Mesendoderm (in vitro differentiated cells): ENCODE results near the gene DCUN1D3.

Experiments used
- DNase-seq: peaks from one replicate; pipeline ENCODE4 v3.0.0; 2013
- H2AK5ac ChIP-seq: 2 replicates; pipeline ENCODE4 v1.6.1; 2013; ENCODE audit warnings: low read length, inconsistent platforms
- H2BK120ac ChIP-seq: 2 replicates; pipeline ENCODE4 v1.6.1; 2013; ENCODE audit warnings: low read depth, mild to moderate bottlenecking, low read length, moderate library complexity, mixed read lengths
- H2BK15ac ChIP-seq: replicated peaks from 2 replicates; pipeline ENCODE4 v1.6.1; 2013; ENCODE audit warnings: low read depth, mild to moderate bottlenecking, moderate library complexity
- H2BK5ac ChIP-seq: 2 replicates; pipeline ENCODE4 v1.6.1; 2013; ENCODE audit warnings: low read length, inconsistent platforms
- H3K18ac ChIP-seq: 2 replicates; pipeline ENCODE4 v1.6.1; 2013; ENCODE audit warnings: mild to moderate bottlenecking, low read length, mixed read lengths
- H3K23ac ChIP-seq: one replicate; pipeline ENCODE4 v1.6.1; 2013; ENCODE audit warnings: low read length
- H3K27ac ChIP-seq: 2 replicates; pipeline ENCODE4 v1.5.1; 2013; ENCODE audit warnings: low read depth, mild to moderate bottlenecking, inconsistent platforms, low read length, moderate library complexity
- H3K27me3 ChIP-seq: 2 replicates; pipeline ENCODE4 v1.6.1; 2013; ENCODE audit warnings: low read length, control low read depth, mild to moderate bottlenecking, inconsistent platforms; ENCODE audit not compliant: insufficient read depth, poor library complexity
- H3K36me3 ChIP-seq: 2 replicates; pipeline ENCODE4 v1.6.1; 2013; ENCODE audit warnings: low read length, inconsistent platforms; ENCODE audit not compliant: control insufficient read depth, insufficient read depth
- H3K4ac ChIP-seq: one replicate; pipeline ENCODE4 v1.6.1; 2013; ENCODE audit warnings: low read depth, mild to moderate bottlenecking, low read length, moderate library complexity
- H3K4me1 ChIP-seq: 2 replicates; pipeline ENCODE4 v1.6.1; 2013; ENCODE audit warnings: low read depth, low read length, inconsistent platforms; ENCODE audit not compliant: control insufficient read depth
- H3K4me2 ChIP-seq: 2 replicates; pipeline ENCODE4 v1.6.1; 2013; ENCODE audit warnings: low read length
- H3K4me3 ChIP-seq: 2 replicates; pipeline ENCODE4 v1.5.1; 2013; ENCODE audit warnings: mild to moderate bottlenecking, low read length
- H3K56ac ChIP-seq: one replicate; pipeline ENCODE4 v1.6.1; 2013; ENCODE audit warnings: low read length
- H3K79me1 ChIP-seq: 2 replicates; pipeline ENCODE4 v1.6.1; 2013; ENCODE audit warnings: low read length, inconsistent platforms
- H3K79me2 ChIP-seq: 2 replicates; pipeline ENCODE4 v1.6.1; 2013; ENCODE audit warnings: mild to moderate bottlenecking, low read length; ENCODE audit not compliant: control insufficient read depth, insufficient read depth
- H3K9ac ChIP-seq: 2 replicates; pipeline ENCODE4 v1.6.1; 2013; ENCODE audit warnings: low read length, inconsistent platforms
- H4K5ac ChIP-seq: one replicate; pipeline ENCODE4 v1.6.1; 2013; ENCODE audit warnings: low read length
- H4K8ac ChIP-seq: one replicate; pipeline ENCODE4 v1.6.1; 2013; ENCODE audit warnings: low read depth, mild to moderate bottlenecking, control low read depth, low read length, moderate library complexity
- WGBS: extraction: QIAGEN DNeasy Blood & Tissue Kit; methylation state at CpG from one replicate; pipeline ENCODE4 v1.1.7; 2013; ENCODE audit warnings: low lambda C conversion rate, missing lambda C conversion rate; ENCODE audit not compliant: insufficient coverage; ENCODE audit errors: extremely low coverage; 5-methylcytosine and 5-hydroxymethylcytosine counted together

The DCUN1D3 gene

GRCh38 chr16:20857281-20857680 lies 42.9 kb downstream of the DCUN1D3 start:
- Histone ChIP-seq H2BK120ac (no peak overlapping the region), H3K36me3 (peaks cover 1% of the 10 kb centered on the region), H3K18ac (no peak overlapping the region), H3K4me3 (no peak overlapping the region), H3K4me2 (no peak overlapping the region), H3K79me1 (peaks cover 1% of the 10 kb centered on the region), H3K27ac (no peak overlapping the region), H2BK15ac (no peak overlapping the region), H3K23ac (no peak overlapping the region), H3K27me3 (no peaks in the 10 kb centered on the region), H4K5ac (no peak overlapping the region), H3K56ac (no peak overlapping the region), H3K4ac (no peak overlapping the region), H2BK5ac (no peak overlapping the region), H3K4me1 (no peaks in the 10 kb centered on the region), H4K8ac (no peak overlapping the region), H2AK5ac (no peak overlapping the region), H3K9ac (no peak overlapping the region), H3K79me2 (no peaks in the 10 kb centered on the region)
- DNase-seq: no peak
- no CpG with 5 or more reads among the region's 2 CpGs for WGBS

GRCh38 chr16:20854963-20855362 lies 45.2 kb downstream of the DCUN1D3 start:
- no CpG with 5 or more reads among the region's 2 CpGs for WGBS

GRCh38 chr16:20853981-20854620 lies 46.1 kb downstream of the DCUN1D3 start:
- H2AK5ac ChIP-seq: no peak overlapping the region
- H3K23ac ChIP-seq: no peak overlapping the region
- no peak overlapping the region for H2BK120ac ChIP-seq
- peaks cover 1% of the 10 kb centered on the region for H3K79me1 ChIP-seq
- no peaks in the 10 kb centered on the region for H3K27me3 ChIP-seq
- no peaks in the 10 kb centered on the region for H3K4me1 ChIP-seq
- no peaks in the 10 kb centered on the region for H3K36me3 ChIP-seq
- no peak overlapping the region for H3K4me2 ChIP-seq
- no peak overlapping the region for H3K9ac ChIP-seq
- no peak overlapping the region for H3K56ac ChIP-seq
- no peak overlapping the region for H3K27ac ChIP-seq
- H2BK5ac ChIP-seq: no peak overlapping the region
- H3K18ac ChIP-seq: no peak overlapping the region
- H3K4ac ChIP-seq: no peak overlapping the region
- no peak overlapping the region for H4K8ac ChIP-seq
- WGBS: no CpG with 5 or more reads among the region's 3 CpGs
- no peak overlapping the region for H2BK15ac ChIP-seq
- no peaks in the 10 kb centered on the region for H3K79me2 ChIP-seq
- no peak overlapping the region for H3K4me3 ChIP-seq
- H4K5ac ChIP-seq: no peak overlapping the region
- no peak for DNase-seq

More at GRCh38 chr16:20854963-20855362, 45.2 kb downstream of the DCUN1D3 start:
- no peaks in the 10 kb centered on the region for H3K27me3 ChIP-seq
- H3K4me2 ChIP-seq: no peak overlapping the region
- no peaks in the 10 kb centered on the region for H3K4me1 ChIP-seq
- H3K4me3 ChIP-seq: no peak overlapping the region
- H2AK5ac ChIP-seq: no peak overlapping the region
- no peak for DNase-seq
- H3K27ac ChIP-seq: no peak overlapping the region
- H3K79me2 ChIP-seq: no peaks in the 10 kb centered on the region
- H3K23ac ChIP-seq: no peak overlapping the region
- H3K36me3 ChIP-seq: no peaks in the 10 kb centered on the region
- H3K79me1 ChIP-seq: peaks cover 1% of the 10 kb centered on the region
- H3K56ac ChIP-seq: no peak overlapping the region
- no peak overlapping the region for H3K9ac ChIP-seq
- H2BK5ac ChIP-seq: no peak overlapping the region
- no peak overlapping the region for H4K8ac ChIP-seq
- H3K18ac ChIP-seq: no peak overlapping the region
- no peak overlapping the region for H3K4ac ChIP-seq
- H2BK15ac ChIP-seq: no peak overlapping the region
- H2BK120ac ChIP-seq: no peak overlapping the region
- H4K5ac ChIP-seq: no peak overlapping the region

DNA sequence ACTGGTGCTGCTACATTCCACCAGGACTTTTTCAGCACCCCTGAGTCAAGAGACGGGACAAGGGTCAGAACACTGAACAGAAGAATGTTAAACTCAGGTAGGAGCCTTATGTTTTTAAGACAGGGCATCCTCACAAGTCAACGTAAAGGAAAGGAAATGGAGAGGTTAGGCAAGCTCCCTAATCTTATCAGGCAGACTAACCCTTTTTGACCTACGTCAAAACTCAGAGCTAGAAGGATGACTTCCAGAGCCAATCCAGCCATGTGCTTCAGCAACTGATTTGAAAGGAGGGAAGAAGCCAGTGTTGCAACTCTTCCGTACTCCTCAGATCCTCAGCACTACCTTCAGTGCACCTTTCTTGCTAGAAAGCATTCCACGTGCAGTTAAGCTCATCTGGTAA lies 47.0 kb downstream of the DCUN1D3 start:
- H3K27me3 ChIP-seq: no peaks in the 10 kb centered on the region
- no peak overlapping the region for H2BK5ac ChIP-seq
- WGBS: no CpG with 5 or more reads among the region's 5 CpGs
- no peak overlapping the region for H3K4me3 ChIP-seq
- peaks cover 1% of the 10 kb centered on the region for H3K79me1 ChIP-seq
- H3K4me1 ChIP-seq: no peaks in the 10 kb centered on the region
- no peak overlapping the region for H4K5ac ChIP-seq
- H3K23ac ChIP-seq: no peak overlapping the region
- no peak overlapping the region for H3K4ac ChIP-seq
- no peaks in the 10 kb centered on the region for H3K36me3 ChIP-seq
- no peak overlapping the region for H2AK5ac ChIP-seq
- DNase-seq: no peak
- H2BK15ac ChIP-seq: no peak overlapping the region
- no peak overlapping the region for H3K18ac ChIP-seq
- no peaks in the 10 kb centered on the region for H3K79me2 ChIP-seq
- no peak overlapping the region for H4K8ac ChIP-seq
- no peak overlapping the region for H3K9ac ChIP-seq
- no peak overlapping the region for H2BK120ac ChIP-seq
- no peak overlapping the region for H3K4me2 ChIP-seq
- H3K27ac ChIP-seq: no peak overlapping the region
- H3K56ac ChIP-seq: peak overlapping the region; percentile 20

DNA sequence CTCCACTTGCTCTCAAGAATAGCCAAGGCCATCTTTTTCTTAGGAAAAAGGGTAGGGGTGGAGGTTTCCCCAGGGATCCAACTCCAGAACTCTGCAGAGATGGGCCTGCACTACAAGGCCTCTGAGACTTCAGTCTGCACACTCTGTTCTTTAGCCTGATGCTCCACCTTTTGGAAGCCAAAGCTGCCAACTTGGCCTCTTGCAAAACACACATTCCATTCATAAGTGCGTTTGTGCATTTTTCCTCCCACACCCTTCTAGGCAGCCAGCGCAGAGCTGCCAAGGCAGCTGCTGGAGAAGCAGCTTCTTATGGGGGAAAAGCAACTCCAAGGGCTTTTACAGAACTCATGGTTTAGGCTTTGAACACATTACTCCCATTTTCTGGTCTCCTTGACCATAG lies 48.6 kb downstream of the DCUN1D3 start:
- Histone ChIP-seq H3K4me2 (no peak overlapping the region), H3K4me1 (no peaks in the 10 kb centered on the region), H2BK120ac (no peak overlapping the region), H4K8ac (no peak overlapping the region), H3K36me3 (no peaks in the 10 kb centered on the region), H3K18ac (no peak overlapping the region), H2BK15ac (no peak overlapping the region), H3K79me1 (no peaks in the 10 kb centered on the region), H3K27me3 (no peaks in the 10 kb centered on the region), H3K56ac (no peak overlapping the region), H3K27ac (no peak overlapping the region), H2BK5ac (no peak overlapping the region), H3K23ac (no peak overlapping the region), H2AK5ac (no peak overlapping the region), H3K4me3 (no peak overlapping the region), H4K5ac (no peak overlapping the region), H3K9ac (no peak overlapping the region), H3K79me2 (no peaks in the 10 kb centered on the region), H3K4ac (no peak overlapping the region)
- WGBS: no CpG with 5 or more reads among the region's 2 CpGs
- no peak for DNase-seq

DNA sequence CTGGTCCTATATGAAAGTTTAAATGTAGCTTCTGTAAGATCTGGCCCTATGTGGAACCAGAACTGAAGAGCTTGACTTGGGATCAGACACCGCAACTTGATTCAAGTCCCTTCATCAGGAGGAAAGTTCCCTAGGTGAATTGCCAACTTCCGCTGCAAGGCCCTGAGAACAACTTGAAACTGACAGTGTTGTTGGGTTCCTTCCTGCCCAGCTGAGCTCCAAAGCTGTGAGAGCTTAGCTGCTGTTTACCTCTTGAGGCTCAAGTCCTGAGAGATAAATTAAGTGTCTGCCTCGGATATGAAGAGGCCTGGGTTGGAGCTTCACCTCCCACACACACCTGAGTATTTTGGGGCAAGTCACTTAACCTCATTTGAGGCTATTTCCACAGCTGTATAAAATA lies 49.2 kb downstream of the DCUN1D3 start:
- WGBS: no CpG with 5 or more reads among the region's 3 CpGs
- H2BK15ac ChIP-seq: no peak overlapping the region
- no peaks in the 10 kb centered on the region for H3K79me1 ChIP-seq
- no peaks in the 10 kb centered on the region for H3K36me3 ChIP-seq
- no peak overlapping the region for H3K56ac ChIP-seq
- H3K4me2 ChIP-seq: no peak overlapping the region
- H3K9ac ChIP-seq: no peak overlapping the region
- H3K27me3 ChIP-seq: no peaks in the 10 kb centered on the region
- no peak overlapping the region for H3K27ac ChIP-seq
- no peak for DNase-seq
- H3K18ac ChIP-seq: no peak overlapping the region
- no peak overlapping the region for H3K4me3 ChIP-seq
- no peak overlapping the region for H2BK120ac ChIP-seq
- no peak overlapping the region for H2AK5ac ChIP-seq
- no peak overlapping the region for H2BK5ac ChIP-seq
- H3K4ac ChIP-seq: no peak overlapping the region
- H3K4me1 ChIP-seq: no peaks in the 10 kb centered on the region
- H4K8ac ChIP-seq: no peak overlapping the region
- no peaks in the 10 kb centered on the region for H3K79me2 ChIP-seq
- no peak overlapping the region for H4K5ac ChIP-seq
- no peak overlapping the region for H3K23ac ChIP-seq
